Neutrophil (primary cell): Measurements from ENCODE around the gene EPHA5.
"Not testable (repeated sequence)": the region's sequence is repeated elsewhere in the genome, so short reads cannot be mapped to it uniquely, and the experiment has no call there.

Experiments
- H3K27ac ChIP-seq: fragments of 200-600 bp; sonication (generic); 2 replicates; pipeline ENCODE4 v1.5.1; 2016; ENCODE audit warnings: mild to moderate bottlenecking, moderate library complexity
- H3K27me3 ChIP-seq: fragments of 200-600 bp; sonication (generic); 2 replicates; pipeline ENCODE4 v1.6.0; 2016; ENCODE audit warnings: mild to moderate bottlenecking
- H3K36me3 ChIP-seq: fragments of 200-600 bp; sonication (generic); 2 replicates; pipeline ENCODE4 v1.5.1; 2017
- H3K4me1 ChIP-seq, 2 experiments: fragments of 200-600 bp in 1 of 2; sonication (generic) in 1 of 2; 1 replicate in 1 of 2; 2 replicates in 1 of 2; pipeline versions ENCODE4 v1.5.1 to v1.6.1; 2013 to 2016; ENCODE audit warnings: low read depth in 1 of 2, low read length in 1 of 2, mild to moderate bottlenecking in 1 of 2, moderate library complexity in 1 of 2; ENCODE audit not compliant: control insufficient read depth in 1 of 2, insufficient read depth in 1 of 2
- H3K4me3 ChIP-seq, 2 experiments: fragments of 200-600 bp in 1 of 2; sonication (generic) in 1 of 2; 1 replicate in 1 of 2; 2 replicates in 1 of 2; pipeline ENCODE4 v1.5.1; 2013 to 2016; ENCODE audit warnings: low read depth in 1 of 2, low read length in 1 of 2, mild to moderate bottlenecking in 1 of 2, moderate library complexity in 1 of 2
- H3K9me3 ChIP-seq: fragments of 200-600 bp; sonication (generic); 2 replicates; pipeline ENCODE4 v1.5.1; 2016
- TF ChIP-seq, protein P1 (sequence below): fragments of 200-600 bp; sonication (generic); IDR thresholded peaks from 2 replicates; pipeline ENCODE4 v1.5.1; 2016; ENCODE audit warnings: antibody characterized with exemption

Gene EPHA5

DNA sequence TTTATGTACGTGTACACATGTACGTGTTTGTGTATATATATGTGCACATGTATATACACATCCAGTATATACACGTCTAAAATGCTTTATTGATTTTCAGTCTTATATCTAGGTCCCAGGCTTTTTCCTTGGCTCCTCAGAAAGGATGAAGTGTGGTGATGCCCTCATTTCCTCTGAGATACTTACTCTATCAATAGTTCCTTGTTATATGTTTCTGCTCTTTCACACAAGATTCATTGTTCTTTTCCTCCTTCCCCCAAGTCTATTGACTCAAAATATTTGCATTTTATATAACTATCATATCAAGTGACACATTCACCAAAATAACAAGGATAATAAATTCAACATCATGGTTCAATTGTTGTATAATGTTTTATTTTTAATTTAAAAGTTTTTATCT lies 359.2 kb downstream of the EPHA5 start:
- TF ChIP-seq, protein P1, sequence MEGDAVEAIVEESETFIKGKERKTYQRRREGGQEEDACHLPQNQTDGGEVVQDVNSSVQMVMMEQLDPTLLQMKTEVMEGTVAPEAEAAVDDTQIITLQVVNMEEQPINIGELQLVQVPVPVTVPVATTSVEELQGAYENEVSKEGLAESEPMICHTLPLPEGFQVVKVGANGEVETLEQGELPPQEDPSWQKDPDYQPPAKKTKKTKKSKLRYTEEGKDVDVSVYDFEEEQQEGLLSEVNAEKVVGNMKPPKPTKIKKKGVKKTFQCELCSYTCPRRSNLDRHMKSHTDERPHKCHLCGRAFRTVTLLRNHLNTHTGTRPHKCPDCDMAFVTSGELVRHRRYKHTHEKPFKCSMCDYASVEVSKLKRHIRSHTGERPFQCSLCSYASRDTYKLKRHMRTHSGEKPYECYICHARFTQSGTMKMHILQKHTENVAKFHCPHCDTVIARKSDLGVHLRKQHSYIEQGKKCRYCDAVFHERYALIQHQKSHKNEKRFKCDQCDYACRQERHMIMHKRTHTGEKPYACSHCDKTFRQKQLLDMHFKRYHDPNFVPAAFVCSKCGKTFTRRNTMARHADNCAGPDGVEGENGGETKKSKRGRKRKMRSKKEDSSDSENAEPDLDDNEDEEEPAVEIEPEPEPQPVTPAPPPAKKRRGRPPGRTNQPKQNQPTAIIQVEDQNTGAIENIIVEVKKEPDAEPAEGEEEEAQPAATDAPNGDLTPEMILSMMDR = no peak
- Histone ChIP-seq H3K9me3 (no peaks in the 10 kb centered on the region), H3K4me3 (no peak overlapping the region), H3K27me3 (no peaks in the 10 kb centered on the region), H3K4me1 (no peaks in the 10 kb centered on the region), H3K27ac (no peak overlapping the region), H3K36me3 (no peaks in the 10 kb centered on the region)

DNA sequence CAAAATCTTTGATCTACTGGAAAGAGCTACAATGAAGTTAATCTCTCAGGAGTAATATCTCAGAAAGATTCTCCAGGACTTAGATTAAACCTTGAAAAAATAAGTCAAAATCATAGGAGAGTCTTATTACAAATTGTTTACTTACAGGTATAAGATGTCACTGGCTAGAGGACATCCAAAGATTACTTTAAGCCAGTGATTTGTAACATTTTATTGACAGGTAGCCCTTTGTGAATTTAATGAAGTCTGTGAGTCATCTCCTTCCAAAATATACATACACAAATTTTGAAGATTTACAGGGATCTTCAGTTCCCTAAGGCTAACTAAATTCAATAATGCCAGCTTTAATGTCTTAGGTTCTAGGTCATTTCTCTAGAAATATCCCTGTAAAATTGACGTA lies 359.7 kb downstream of the EPHA5 start:
- Histone ChIP-seq H3K4me3 (no peak overlapping the region), H3K9me3 (no peaks in the 10 kb centered on the region), H3K4me1 (no peaks in the 10 kb centered on the region), H3K27me3 (no peaks in the 10 kb centered on the region), H3K27ac (no peak overlapping the region), H3K36me3 (no peaks in the 10 kb centered on the region)
- TF ChIP-seq, protein P1 = no peak

DNA sequence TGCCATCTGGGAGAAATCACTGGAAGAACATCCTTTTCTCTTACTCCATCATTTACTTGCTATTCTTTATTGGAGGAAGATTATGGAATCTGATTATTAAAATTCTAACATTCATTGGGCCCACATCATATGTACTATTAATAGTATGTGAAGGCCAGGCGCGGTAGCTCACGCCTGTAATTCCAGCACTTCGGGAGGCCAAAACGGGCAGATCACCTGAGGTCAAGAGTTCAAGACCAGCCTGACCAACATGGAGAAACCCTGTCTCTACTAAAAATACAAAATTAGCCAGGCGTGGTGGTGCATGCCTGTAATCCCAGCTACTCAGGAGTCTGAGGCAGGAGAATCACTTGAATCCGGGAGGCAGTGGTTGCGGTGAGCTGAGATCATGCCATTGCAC lies 361.7 kb downstream of the EPHA5 start:
- not testable (repeated sequence) for H3K4me1 ChIP-seq, H3K36me3 ChIP-seq, H3K4me3 ChIP-seq, H3K9me3 ChIP-seq, H3K27ac ChIP-seq, H3K27me3 ChIP-seq

DNA sequence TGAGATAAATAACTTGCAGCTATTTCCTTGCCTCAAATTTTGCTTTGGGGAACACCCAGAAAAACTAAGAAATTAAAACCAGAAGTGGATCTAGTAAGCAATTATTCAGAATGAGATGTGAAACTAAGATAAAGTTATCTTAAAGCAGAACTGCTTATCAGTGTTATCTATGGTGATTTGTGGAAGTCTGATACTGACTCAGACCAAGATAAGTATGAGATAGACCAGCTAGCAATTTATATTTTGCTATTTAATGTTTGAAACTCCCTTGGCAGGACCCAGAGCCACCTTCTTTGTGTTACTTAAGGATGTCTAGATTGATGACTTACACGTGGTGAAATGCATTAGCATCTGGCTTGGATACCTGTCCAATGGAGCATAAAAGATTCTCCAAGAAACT lies 368.1 kb downstream of the EPHA5 start:
- Histone ChIP-seq H3K4me3 (no peak overlapping the region), H3K9me3 (no peaks in the 10 kb centered on the region)

DNA sequence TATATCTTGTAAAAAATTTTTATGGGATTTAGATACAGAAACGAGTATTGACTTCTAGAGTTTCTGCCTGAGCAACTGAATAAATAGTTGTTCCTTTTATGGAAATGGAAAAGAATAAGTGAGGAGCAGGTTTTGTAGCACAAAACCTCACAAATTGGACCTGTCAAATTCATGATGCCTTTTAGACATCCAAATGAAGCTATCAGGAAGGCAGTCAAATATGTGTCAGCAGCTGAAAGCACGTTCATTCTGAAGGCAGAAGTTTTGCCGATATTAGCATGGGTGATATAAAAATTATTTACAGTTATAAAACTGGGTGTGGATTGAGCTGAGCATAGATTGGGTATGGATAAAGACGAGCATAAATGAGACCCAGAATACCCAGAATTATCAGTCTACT lies 374.0 kb downstream of the EPHA5 start:
- Histone ChIP-seq H3K36me3 (no peaks in the 10 kb centered on the region), H3K27ac (no peak overlapping the region), H3K4me1 (no peaks in the 10 kb centered on the region), H3K9me3 (no peaks in the 10 kb centered on the region), H3K4me3 (no peak overlapping the region), H3K27me3 (no peaks in the 10 kb centered on the region)
- TF ChIP-seq, protein P1 = no peak

More for the DNA sequence above, 368.1 kb downstream of the EPHA5 start:
- TF ChIP-seq, protein P1 = no peak
- H3K36me3 ChIP-seq = no peaks in the 10 kb centered on the region
- no peaks in the 10 kb centered on the region for H3K4me1 ChIP-seq
- H3K27ac ChIP-seq = no peak overlapping the region
- H3K27me3 ChIP-seq = no peaks in the 10 kb centered on the region

DNA sequence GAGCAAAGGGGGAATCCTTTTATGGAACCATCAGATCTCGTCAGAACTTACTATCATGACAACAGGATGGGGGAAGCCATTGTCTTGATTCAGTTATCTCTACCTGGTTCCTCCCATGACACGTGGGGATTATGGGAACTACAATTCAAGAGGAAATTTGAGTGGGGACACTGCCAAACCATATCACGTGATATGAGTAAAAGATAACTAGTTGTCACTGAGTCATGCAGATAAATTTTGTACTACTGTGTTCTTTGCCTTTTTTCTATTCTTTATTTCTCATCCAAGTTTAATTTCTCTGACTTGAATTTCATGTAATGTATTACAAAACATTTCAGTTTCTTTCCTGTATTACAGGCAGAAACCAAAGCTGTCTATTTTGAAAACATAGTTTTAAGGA lies 383.2 kb downstream of the EPHA5 start:
- Histone ChIP-seq H3K9me3 (no peaks in the 10 kb centered on the region), H3K27me3 (no peaks in the 10 kb centered on the region), H3K36me3 (no peaks in the 10 kb centered on the region), H3K4me1 (no peaks in the 10 kb centered on the region), H3K4me3 (no peak overlapping the region), H3K27ac (no peak overlapping the region)
- TF ChIP-seq, protein P1 = no peak
